Measurements from ENCODE around the gene TARDBP. TPM values are rescaled to one million over a fixed set of nuclear protein-coding genes. Genes with fewer than 3 reads are reported as not detected.

Gene TARDBP
- total and polyA plus RNA-seq, 9 of the 15 experiments (the other 6 are each of a cell fraction or from before 2014, with no cell fraction given): 122 to 515 (median 243) TPM

DNA sequence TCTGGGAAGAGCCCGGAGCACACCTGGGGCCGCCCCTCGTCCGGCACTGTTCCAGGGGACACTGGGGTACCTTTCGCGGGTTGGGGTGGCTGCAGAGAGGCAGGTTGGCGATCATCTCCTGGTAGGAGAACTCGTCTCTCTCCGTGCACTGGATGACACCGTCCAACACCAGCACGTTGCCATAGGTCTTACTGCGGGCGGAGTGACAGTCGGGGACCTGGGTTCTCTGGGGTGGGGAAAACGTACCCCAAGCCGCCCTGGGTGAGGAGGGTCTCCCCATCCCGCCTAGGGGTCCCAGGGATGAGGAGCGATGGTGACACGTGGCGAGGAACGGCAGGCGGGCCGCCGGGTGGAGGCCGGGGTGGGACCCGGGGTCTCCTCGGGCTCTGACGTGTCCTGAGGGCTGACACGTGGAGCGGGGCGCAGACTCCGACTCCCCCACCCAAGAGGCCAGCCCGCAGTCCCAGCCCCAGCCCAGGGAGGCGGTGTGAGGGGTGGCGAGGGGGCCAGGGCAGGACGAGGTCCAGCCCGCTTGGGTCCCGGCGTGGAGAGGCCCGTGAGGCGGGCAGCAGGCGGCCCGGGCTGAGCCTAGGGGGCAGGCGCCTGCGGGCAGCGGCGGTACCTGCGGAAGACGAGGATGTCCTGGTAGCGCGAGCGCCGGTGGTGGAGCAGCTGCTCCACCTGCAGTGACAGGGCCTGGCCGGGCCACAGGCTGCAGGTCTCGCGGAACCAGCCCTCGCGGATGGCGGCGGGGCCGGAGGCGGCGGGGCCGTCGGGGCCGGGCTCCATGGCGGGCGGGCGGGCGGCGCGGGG, 46.9 kb downstream of the TARDBP start (continued):
- no peak for TF ChIP-seq HMGXB4 (CRISPR knock-in tag; IDR thresholded peaks at IDR 0.05)
- TF ChIP-seq FUS (optimal IDR thresholded peaks at IDR 0.05; ENCODE audit: low read depth, low read length): no peak
- no peak for TF ChIP-seq ZNF175 (CRISPR knock-in tag; IDR thresholded peaks at IDR 0.05; ENCODE audit: low read depth)
- TF ChIP-seq ZBTB12 (CRISPR knock-in tag; IDR thresholded peaks at IDR 0.05): no peak
- TF ChIP-seq ZNF717 (CRISPR knock-in tag; IDR thresholded peaks at IDR 0.05): no peak
- TF ChIP-seq PHF20 (IDR thresholded peaks at IDR 0.05; ENCODE audit: partially characterized antibody): no peak
- TF ChIP-seq OTX1 (CRISPR knock-in tag; IDR thresholded peaks at IDR 0.05): no peak
- no peak for TF ChIP-seq NFYB (IDR thresholded peaks at IDR 0.05; ENCODE audit: extremely low read depth, insufficient read length)
- TF ChIP-seq GTF2E2 (tag; IDR thresholded peaks at IDR 0.05): no peak
- TF ChIP-seq, protein P1, sequence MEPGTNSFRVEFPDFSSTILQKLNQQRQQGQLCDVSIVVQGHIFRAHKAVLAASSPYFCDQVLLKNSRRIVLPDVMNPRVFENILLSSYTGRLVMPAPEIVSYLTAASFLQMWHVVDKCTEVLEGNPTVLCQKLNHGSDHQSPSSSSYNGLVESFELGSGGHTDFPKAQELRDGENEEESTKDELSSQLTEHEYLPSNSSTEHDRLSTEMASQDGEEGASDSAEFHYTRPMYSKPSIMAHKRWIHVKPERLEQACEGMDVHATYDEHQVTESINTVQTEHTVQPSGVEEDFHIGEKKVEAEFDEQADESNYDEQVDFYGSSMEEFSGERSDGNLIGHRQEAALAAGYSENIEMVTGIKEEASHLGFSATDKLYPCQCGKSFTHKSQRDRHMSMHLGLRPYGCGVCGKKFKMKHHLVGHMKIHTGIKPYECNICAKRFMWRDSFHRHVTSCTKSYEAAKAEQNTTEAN (CRISPR knock-in tag; IDR thresholded peaks at IDR 0.05): no peak
- TF ChIP-seq XRCC3 (IDR thresholded peaks at IDR 0.05): no peak
- TF ChIP-seq, protein P2, sequence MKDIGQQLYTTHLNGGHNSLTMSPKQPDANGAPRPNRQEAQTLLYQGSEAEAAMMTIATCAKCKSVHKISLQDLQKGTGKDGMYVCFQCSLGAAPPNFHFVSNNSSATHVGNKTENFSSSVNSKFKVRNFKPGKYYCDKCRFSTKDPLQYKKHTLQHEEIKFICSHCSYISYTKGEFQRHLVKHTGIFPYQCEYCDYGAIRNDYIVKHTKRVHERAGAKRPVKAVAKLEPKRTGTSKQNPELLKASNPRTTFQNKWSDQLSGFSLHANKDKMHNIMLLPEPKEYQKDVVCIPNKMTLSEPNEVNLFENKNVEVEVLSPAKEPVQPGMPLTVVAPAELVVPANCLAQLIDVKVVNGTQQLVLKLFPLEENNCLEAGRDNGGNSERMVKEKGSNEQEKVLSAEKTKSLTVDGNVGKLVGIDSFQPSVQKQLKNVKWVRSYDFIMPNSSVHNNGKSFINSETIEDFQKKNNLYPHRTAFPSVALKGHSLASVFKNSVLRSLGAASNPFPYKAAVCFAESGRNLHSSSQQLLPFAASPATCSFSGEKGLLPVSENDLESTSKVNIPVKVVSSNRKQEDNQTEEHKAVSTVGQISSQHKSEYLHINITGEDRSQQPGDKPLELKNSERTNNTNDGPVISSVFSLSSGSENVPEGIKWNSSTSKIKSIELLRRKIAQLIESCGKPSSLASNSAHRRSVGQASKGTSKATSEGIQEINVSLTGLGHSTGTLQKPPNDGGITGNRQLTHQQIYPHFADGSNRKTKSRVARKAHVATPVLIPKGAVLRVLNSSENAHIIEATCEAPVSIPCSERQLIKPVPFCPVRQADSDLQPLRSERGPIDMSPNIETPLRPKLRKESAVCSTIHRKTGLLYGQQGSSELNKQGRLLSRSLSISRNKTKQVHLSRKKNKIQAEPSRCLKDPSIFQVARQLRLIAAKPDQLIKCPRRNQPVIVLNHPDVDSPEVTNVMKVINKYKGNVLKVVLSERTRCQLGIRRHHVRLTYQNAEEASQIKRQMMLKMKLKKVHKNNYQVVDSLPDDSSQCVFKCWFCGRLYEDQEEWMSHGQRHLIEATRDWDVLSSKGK (CRISPR knock-in tag; IDR thresholded peaks at IDR 0.05): no peak
- no peak for TF ChIP-seq ZNF184 (CRISPR knock-in tag; IDR thresholded peaks at IDR 0.05)
- no peak for TF ChIP-seq RAD21 (CRISPR knock-in tag; conservative IDR thresholded peaks at IDR 0.05 in 1 of 2, IDR thresholded peaks at IDR 0.05 in 1 of 2)
- no peak for TF ChIP-seq SUPT5H (IDR thresholded peaks at IDR 0.05)
- TF ChIP-seq PCBP1 (IDR thresholded peaks at IDR 0.05; ENCODE audit: low read depth, low read length, poor library complexity, severe bottlenecking): no peak
- TF ChIP-seq SIN3A (IDR thresholded peaks at IDR 0.05; ENCODE audit: borderline replicate concordance in 2 of 2, control insufficient read depth in 1 of 2, low read depth in 2 of 2, low read length in 2 of 2): peak in 1 of 2 experiments; percentile 68; a peak in 1 of 4 replicates
- no peak for TF ChIP-seq POLR2A (conservative IDR thresholded peaks at IDR 0.05)
- TF ChIP-seq, protein P3, sequence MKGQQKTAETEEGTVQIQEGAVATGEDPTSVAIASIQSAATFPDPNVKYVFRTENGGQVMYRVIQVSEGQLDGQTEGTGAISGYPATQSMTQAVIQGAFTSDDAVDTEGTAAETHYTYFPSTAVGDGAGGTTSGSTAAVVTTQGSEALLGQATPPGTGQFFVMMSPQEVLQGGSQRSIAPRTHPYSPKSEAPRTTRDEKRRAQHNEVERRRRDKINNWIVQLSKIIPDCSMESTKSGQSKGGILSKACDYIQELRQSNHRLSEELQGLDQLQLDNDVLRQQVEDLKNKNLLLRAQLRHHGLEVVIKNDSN (CRISPR knock-in tag; IDR thresholded peaks at IDR 0.05): peak; percentile 49; the same call in 1 of the 2 replicates
- no peak for TF ChIP-seq SPI1 (IDR thresholded peaks at IDR 0.05; ENCODE audit: borderline replicate concordance, low read depth, low read length)

All from K562 (cell line).